GM12892 (cell line): Measurements from ENCODE around the gene CYRIA.

Experiments
- POLR2A ChIP-seq: IDR thresholded peaks from 2 replicates; pipeline ENCODE4 v1.6.1; 2011; ENCODE audit warnings: low read depth, low read length, control low read depth
- POLR2AphosphoS5 ChIP-seq: IDR thresholded peaks from 2 replicates; pipeline ENCODE4 v1.6.1; 2011; ENCODE audit warnings: low read depth, low read length, control low read depth
- TAF1 ChIP-seq: IDR thresholded peaks from 2 replicates; pipeline ENCODE4 v1.6.1; 2011; ENCODE audit warnings: low read depth, mild to moderate bottlenecking, control low read depth, low read length, borderline replicate concordance

- TF ChIP-seq POLR2A (no peak), POLR2AphosphoS5 (no peak), TAF1 (no peak)
Observed at GRCh38 chr2:16620590-16620989, 45.0 kb downstream of the CYRIA start.
